ENCODE data around the gene C11orf16. TPM values are rescaled to one million over a fixed set of nuclear protein-coding genes. Genes with fewer than 3 reads are reported as not detected.
"Not testable (repeated sequence)": the region's sequence is repeated elsewhere in the genome, so short reads cannot be mapped to it uniquely, and the experiment has no call there.

C11orf16 gene
- polyA plus RNA-seq, 3 donors = not detected

DNA sequence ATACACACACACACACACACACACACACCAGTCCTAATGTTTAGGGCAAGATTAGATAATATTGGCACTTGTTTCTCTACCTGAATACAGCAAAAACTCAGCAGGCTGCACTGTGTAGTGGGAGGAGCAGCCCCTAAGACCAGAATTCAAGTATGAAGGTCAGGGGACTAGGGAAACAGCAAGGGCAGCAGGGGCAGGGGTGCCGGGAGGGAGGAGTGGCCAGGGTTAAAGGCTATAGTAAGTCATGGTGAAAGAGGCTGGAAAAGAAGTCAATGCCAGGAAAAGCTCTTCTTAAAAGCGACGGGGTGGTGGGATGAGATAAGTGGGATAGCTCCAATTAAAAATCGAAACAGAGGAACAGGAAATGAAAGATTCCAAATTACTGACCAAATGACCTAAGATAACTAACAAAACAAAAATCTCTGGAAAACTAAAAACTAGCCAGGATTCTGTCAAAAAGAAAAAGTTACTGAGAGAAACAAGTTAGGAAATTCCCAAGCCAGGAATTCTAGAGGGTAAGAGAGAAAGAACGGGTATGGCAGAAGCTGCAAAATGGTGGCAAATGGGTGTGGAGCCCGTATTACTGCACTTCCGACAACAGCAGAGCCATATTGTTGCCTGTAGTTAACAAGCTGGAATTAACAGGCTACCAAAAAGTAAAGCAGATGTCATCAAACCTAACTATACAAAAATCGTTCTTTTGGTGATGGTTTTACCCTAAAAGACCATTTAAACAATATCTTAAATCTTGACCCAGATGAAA lies 8.8 kb upstream of the C11orf16 start:
- WGBS, 3 donors = 52 to 69% (median 57%) methylated on average over 8 of the region's 8 CpGs
- no peak overlapping the region for H3K27ac ChIP-seq (ENCODE audit: low read depth, low read length)

DNA sequence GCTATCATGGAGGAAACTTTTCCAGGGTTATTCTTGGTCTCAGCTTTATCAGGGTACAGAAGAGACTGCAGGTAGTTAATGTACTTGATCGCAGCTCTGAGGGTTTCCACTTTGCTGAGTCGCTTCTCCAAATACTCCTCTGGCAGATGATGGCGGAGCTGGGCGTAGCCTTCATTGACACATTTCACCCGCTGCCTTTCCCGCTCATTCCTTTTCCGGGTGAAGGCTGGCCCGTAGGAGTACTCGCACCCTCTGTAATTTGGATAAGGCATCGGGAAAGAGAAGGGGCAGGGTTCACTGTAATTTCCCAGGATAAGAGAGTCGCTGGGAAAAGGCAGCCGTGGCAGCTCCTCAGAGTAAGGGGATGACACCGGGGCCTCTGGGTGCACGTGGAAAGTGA lies 4.9 kb upstream of the C11orf16 start:
- H3K27ac ChIP-seq (ENCODE audit: low read depth, low read length) = no peak overlapping the region
- WGBS, 3 donors = 86 to 89% (median 86%) methylated on average over 14 of the region's 14 CpGs

DNA sequence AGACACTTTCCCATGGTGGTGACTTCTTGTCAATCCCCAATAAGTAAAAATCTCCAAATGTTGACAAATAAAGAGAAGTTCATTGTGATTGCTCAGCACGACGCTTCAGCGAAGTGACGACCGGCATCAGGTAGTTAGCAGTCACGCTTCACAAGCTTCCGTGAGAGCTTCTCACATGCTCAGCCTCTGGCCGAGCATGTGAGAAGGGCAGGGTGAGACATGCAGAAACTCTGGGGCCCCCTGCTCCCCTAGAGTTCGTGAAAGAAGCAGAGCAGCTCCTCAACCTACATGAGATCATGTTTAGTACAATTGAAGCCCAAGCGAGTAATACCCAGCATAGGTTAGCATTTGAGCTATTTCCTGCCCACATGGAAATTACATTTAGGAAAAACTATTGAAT lies 4.4 kb upstream of the C11orf16 start:
- 89 to 92% (median 92%) methylated on average over 10 of the region's 10 CpGs for WGBS, 3 donors
- no peak overlapping the region for H3K27ac ChIP-seq (ENCODE audit: low read depth, low read length)

DNA sequence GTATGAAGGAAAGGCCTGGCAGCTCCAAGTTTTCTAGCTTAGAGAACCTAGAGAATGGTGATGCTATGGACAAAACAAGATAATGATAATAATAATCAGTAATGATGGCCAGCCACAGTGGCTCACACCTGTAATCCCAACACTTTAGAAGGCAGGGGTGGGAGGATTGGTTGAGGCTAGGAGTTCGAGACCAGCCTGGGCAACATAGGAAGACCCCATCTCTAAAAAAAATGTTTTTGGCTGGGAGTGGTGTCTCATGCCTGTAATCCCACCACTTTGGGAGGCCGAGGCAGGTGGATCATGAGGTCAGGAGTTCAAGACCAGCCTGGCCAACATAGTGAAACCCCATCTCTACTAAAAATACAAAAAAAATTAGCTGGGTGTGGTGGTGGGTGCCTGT lies 3.0 kb upstream of the C11orf16 start:
- WGBS, 3 donors = 88 to 98% (median 96%) methylated on average over 2 of the region's 2 CpGs
- not testable (repeated sequence) for H3K27ac ChIP-seq (ENCODE audit: low read depth, low read length)

DNA sequence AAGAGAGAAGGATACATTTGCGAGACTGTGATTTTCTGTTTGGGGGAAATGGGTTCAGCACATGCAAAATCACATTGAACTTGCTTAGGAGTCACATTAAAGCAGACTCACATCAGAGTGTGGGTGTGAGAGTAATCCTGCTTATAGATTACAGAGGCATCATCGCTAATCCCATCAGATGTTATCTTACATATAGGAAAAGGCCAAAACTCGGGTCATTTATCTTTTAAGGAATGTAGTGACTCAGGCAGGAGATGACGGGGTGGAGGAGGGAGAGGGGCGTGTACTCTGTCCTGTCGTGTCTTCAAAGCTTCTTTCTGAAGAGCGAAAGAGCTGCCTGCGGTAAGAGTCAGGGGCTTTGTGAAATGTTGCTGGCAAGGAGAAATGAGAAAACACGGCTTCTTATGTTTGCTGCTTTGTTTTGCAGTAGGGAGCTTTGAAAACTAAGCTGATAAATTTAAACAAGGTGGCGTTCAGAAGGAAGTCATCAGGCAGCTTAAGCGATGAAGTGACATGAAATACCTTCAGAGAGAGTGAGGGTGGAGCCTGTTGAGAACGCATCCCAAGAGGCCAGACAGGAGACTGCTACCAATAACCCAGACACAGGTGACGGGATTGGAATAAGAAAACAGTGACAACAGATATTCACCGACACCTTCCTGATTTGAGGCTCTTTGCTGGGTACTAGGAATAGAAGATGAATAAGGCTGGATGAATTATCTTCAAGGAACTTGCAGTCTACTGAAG lies 2.2 kb upstream of the C11orf16 start:
- 58 to 62% (median 61%) methylated on average over 14 of the region's 14 CpGs for WGBS, 3 donors
- no peak overlapping the region for H3K27ac ChIP-seq (ENCODE audit: low read depth, low read length)

DNA sequence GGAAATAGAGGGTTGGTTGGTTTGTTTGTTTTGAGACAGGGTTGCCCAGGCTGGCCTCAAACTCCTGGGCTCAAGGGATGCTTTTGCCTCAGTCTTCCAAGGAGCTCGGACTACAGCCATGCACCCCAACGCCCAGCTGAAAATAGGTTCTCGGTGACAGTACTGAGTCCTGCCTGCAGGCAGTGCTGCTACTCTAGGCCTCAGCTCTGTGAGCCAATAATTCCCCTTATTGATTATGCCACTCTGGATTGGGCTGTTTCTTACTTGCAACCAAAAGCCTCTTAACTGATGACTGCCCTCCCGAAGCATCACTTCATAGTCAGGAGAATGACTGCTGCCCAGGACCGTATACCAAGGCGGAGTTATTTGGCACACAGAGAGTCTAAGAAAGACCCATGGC lies 1.2 kb upstream of the C11orf16 start:
- no peak overlapping the region for H3K27ac ChIP-seq (ENCODE audit: low read depth, low read length)
- WGBS, 3 donors = 92 to 94% (median 92%) methylated on average over 6 of the region's 6 CpGs

DNA sequence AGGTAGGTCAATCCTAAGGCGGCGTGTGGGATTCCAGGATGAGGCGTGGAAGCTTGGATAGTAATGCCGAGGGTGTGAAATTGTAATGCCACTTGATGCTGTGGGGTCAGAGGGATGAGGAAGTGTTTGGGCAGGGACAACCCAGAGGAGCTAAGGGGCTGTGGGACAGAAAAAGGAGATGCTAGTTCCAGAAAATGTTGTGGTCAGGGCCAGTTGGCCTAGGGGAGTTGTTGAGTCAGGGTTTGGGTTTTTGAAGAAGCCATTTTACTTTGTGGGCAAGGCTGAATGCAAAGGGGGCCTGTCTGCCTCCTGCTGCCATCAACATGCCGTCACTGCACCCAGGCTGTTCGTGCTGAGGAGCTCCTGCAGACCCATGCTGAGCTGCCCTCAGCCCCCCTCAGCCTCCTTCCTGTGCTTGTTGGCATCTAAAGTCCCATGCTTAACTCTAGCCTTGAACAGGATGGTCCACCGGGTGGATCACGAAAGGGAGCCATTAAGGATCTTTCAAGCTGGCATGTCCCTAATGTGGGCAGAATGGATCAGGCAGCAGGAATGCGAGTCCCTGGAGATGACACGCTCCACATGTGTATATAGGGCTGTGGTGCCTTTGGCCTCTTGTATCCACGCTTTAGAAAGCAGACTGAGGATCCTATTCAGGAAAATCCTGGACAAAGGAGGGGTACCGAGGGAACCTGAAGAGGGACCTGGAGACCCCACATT lies 2.1 kb downstream of the C11orf16 start:
- WGBS, 3 donors = 90 to 96% (median 95%) methylated on average over 12 of the region's 12 CpGs
- H3K27ac ChIP-seq (ENCODE audit: low read depth, low read length) = no peak overlapping the region

DNA sequence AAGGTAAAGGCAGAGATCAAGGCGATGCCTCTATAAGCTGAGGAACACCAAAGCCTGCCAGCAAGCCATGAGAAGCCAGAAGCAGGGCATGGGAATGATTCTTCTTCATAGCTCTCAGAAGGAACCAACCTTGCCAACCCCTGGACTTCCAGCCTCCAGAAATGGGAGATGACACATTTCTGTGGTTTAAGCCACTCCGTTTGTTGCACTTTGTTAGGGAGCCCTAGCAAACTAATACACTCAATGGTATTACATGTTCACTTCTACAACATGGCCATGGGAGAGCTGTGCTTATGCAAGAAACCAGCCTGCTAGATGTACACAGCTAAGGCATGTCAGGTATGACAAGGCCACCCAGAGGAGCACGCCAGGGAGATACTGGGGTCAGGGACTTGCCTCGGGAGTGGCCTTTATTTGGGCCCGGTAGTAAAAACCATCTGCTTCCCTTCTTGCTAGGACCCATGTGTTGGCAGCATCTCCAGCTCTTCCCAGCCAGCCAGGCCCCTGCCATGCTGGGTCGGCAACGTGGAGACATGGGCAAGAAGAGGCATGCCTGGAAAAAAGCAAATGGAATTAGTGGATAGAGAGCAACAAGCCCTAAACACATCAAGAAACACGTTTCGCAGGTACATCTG lies 3.6 kb downstream of the C11orf16 start:
- no peak overlapping the region for H3K27ac ChIP-seq (ENCODE audit: low read depth, low read length)
- 86 to 92% (median 91%) methylated on average over 9 of the region's 9 CpGs for WGBS, 3 donors

DNA sequence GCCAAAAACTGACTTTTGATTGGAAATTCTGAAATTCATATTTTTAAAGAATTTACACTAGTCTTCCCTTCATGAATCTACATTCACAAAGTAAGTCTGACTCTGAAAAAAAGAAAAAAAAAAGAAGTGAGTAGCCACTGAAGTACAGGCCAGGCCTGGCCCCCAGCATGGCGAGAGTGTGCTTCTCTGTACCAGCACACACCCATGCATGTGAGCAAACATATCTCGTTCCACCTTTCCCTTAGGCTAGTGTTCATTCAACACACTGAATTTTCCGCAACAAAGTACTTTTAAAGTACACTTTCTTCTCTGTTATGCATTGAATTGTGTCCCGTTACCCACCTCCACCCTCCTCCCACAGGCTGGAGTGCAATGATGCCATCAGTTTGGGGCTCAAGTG lies 4.5 kb downstream of the C11orf16 start:
- 93 to 96% (median 94%) methylated on average over 4 of the region's 4 CpGs for WGBS, 3 donors
- H3K27ac ChIP-seq (ENCODE audit: low read depth, low read length) = no peak overlapping the region

DNA sequence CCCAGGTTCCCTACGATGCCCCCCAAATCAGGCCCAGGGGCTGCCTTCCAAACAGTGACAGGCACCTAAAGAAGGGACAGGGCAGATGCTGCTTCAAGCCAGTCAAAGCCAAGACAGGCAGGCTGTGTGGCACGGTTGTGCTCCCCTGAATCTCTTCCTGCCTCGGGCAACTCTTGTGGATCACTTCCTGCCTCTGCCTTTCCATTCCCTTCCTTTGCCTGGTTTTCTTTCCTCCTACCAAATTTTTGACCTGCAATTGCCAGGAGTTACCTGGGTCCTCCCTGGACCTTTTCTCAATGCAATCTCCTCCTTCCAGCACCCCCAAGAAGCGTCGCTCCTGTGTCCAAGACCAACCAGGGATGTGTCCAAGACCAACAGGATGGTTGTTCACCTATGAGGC lies 5.5 kb downstream of the C11orf16 start:
- WGBS, 3 donors = 81 to 89% (median 89%) methylated on average over 5 of the region's 5 CpGs
- H3K27ac ChIP-seq (ENCODE audit: low read depth, low read length) = no peak overlapping the region

DNA sequence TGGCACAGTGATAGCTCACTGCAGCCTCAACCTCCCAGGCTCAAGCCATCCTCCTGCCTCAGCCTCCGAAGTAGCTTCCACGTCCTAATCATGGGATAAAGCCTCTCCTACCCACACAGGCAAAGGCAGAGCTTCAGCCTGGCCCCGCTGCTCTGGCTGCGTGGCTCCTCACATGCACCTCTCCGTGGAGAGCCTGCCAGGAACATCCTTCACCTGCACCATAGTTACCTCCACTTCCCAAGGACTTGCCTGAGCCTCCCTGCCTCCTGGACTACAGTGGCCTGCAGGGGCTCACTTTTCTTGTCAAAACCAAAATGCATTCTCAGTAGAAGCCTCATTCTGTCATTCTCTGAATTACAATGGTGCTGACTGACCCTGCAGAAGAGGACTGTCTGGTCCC lies 6.5 kb downstream of the C11orf16 start:
- WGBS, 3 donors = 78 to 95% (median 95%) methylated on average over 5 of the region's 5 CpGs
- no peak overlapping the region for H3K27ac ChIP-seq (ENCODE audit: low read depth, low read length)

DNA sequence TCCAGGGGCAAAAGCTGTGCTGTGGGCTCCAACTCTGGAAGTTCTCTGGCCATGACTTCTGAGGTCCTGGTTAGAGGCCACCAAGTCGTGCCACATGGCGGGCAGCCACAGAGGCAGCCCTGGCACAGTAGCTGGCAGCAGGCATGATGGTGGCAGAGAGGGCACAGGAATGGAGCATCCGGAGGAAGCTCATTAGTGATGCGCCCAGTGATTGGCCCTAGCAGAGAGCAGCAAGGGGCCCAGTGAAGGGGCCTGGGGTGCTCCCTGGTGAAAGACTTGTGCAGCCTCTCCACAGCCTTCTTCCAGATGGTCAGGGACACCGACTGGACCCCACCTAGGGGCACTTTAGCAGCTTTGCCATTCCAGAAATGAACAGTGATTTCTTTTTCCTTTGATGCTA lies 7.0 kb downstream of the C11orf16 start:
- 93 to 97% (median 95%) methylated on average over 5 of the region's 5 CpGs for WGBS, 3 donors
- H3K27ac ChIP-seq (ENCODE audit: low read depth, low read length) = no peak overlapping the region

DNA sequence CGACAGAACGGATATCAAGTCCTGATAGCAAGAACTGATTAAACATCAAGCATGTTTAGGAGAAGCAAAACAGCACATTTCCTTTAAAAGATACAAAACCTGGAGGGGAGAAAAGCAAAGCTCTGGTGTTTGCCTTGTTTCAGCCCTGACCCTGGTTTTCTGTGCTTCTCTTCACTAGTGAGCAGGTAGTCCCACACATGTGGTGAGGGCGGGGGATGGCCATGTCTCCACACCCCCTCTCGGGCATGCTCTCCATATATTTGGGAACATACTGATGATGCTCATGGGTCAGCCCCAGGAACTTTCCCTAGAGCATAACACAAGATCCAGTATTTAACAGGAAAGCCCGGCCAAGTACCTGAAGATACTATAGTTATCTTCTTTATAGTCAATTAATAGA lies 10.1 kb downstream of the C11orf16 start:
- H3K27ac ChIP-seq (ENCODE audit: low read depth, low read length) = no peak overlapping the region
- 83 to 92% (median 91%) methylated on average over 5 of the region's 5 CpGs for WGBS, 3 donors

DNA sequence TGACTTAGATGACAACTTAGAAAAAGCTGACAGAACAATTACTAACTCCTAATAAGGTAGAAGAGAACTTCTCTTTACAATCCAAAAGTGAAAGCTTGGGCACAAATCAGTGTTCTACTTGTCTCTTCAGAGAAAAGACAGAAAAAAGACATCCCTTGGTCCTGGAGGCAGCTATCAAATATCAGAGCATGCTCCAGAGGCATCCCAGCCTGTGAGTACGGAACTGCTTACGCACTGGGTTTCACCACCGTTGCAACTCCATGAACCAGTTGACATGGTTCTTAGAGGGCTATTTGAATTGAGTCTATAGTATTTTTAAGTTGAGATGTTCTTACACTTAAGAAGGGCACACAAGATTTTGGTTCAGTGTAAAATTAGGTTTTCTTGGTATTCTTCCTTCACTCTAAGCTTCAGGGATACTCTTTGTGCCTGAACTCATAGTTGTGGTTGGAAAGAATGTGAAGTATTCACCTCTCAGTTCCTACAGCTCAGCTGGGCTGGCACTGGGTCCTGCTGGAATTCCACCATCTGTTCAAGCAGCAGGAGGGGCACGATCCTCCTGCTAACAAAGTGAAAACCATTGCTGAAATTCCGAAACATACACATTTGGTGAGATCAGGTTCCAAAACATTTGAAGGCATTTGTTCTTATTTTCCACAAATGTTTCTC lies 15.5 kb downstream of the C11orf16 start:
- no peak overlapping the region for H3K27ac ChIP-seq (ENCODE audit: low read depth, low read length)
- 61 to 78% (median 72%) methylated on average over 5 of the region's 5 CpGs for WGBS, 3 donors

DNA sequence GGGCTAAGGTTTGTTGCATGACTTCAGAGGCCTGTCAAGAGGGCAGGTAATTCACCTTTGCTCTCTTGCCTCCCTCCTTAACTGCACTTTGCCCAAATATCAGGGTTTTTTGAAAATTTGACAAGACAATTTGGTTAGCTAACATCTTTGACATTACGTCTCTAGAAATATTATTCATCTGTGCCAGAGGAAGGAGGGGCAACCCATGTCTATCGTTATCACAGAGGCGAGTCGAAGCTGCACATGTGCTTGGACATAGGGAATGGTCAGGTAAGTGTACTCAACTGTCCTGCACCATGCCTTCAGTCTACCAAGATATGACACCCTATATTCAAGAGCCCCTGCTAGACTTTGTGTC lies 18.1 kb downstream of the C11orf16 start:
- 58 to 66% (median 65%) methylated on average over 4 of the region's 4 CpGs for WGBS, 3 donors
- H3K27ac ChIP-seq (ENCODE audit: low read depth, low read length) = no peak overlapping the region

DNA sequence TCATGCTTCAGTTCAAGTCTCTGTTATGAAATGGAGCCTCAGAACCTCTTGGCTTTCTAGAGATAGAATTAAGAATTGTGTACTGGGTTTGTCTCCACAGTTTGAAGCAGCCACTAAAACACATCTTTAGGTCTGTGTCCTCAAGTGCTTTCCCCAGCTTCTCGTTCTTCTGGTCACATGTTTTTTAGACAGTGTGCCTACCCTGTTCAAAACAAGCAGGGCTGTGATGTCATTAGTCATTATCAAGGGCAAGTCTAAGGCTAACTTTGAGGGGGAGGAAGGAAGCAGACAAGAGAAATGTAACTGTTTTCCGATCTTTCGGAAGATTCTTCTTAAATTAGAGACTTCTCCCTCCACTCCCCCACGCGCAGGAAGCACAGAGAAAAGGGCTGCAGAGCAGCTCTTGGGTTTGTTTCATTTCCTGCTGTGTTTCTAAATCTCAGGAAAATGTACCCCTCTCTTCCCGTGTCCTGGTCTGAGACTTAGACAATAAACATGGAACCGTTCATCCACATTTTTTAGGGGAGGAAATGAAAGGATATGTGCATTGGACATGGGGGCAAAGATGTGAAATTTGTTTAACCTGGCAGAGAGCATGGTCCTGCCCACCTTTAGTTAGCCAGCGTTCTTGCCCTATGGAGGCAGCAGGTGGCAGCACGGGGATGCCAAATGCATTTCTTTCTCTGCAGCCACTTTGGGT lies 18.6 kb downstream of the C11orf16 start:
- WGBS, 3 donors = 1 to 15% (median 6%) methylated on average over 9 of the region's 9 CpGs
- no peak overlapping the region for H3K27ac ChIP-seq (ENCODE audit: low read depth, low read length)

DNA sequence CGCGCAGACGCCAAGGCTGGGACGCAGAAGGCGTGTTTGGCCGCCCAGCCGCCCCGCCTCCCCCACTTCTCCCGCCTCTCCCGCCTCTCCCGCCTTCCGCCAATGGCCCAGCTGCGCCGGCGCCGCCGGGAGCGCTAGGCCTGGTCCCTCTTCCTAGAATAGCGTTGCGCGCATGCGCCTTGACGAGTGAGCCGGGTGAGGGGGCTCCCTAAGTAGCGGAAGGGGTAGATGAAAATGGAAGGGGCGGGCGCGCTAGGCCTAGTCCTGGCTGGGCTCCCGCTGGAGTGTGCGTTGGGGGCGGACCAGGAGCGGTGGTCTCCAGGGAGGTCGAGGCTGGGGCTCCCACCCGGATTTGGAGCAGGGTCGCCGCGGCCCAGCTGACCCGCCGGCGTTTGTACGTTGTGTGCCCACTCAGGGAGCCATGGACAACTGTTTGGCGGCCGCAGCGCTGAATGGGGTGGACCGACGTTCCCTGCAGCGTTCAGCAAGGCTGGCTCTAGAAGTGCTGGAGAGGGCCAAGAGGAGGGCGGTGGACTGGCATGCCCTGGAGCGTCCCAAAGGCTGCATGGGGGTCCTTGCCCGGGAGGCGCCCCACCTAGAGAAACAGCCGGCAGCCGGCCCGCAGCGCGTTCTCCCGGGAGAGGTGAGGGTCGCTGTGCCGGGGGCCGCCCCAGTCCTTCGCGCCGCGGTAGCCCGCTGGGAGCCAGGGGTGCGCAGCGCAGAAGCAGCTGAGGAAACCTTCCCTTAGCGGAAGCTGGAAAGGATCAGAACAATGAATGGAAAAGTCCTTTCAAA lies 21.5 kb downstream of the C11orf16 start, which contains the start of gene AKIP1:
TSS of gene AKIP1 (plus strand) at position 161 of the 795 bp plus-strand sequence. CDS start at position 422, 261 bp downstream.
- no peak within 1 kb of the TSS for H3K27ac ChIP-seq (ENCODE audit: low read depth, low read length)
- WGBS, 3 donors = 0 to 1% (median 0%) methylated on average over 61 to 68 of the region's 68 CpGs

Measured in adipose tissue (tissue), 3 donors.